Neutrophil (primary cell): ENCODE data around the gene KLHL24.
"Not testable (repeated sequence)": the region's sequence is repeated elsewhere in the genome, so short reads cannot be mapped to it uniquely, and the experiment has no call there.

Experiments used
- H3K27ac ChIP-seq: fragments of 200-600 bp; sonication (generic); 2 replicates; pipeline ENCODE4 v1.5.1; 2016; ENCODE audit warnings: mild to moderate bottlenecking, moderate library complexity
- H3K27me3 ChIP-seq: fragments of 200-600 bp; sonication (generic); 2 replicates; pipeline ENCODE4 v1.6.0; 2016; ENCODE audit warnings: mild to moderate bottlenecking
- H3K36me3 ChIP-seq: fragments of 200-600 bp; sonication (generic); 2 replicates; pipeline ENCODE4 v1.5.1; 2017
- H3K4me1 ChIP-seq, 2 experiments: fragments of 200-600 bp in 1 of 2; sonication (generic) in 1 of 2; 1 replicate in 1 of 2; 2 replicates in 1 of 2; pipeline versions ENCODE4 v1.5.1 to v1.6.1; 2013 to 2016; ENCODE audit warnings: low read depth in 1 of 2, low read length in 1 of 2, mild to moderate bottlenecking in 1 of 2, moderate library complexity in 1 of 2; ENCODE audit not compliant: control insufficient read depth in 1 of 2, insufficient read depth in 1 of 2
- H3K4me3 ChIP-seq, 2 experiments: fragments of 200-600 bp in 1 of 2; sonication (generic) in 1 of 2; 1 replicate in 1 of 2; 2 replicates in 1 of 2; pipeline ENCODE4 v1.5.1; 2013 to 2016; ENCODE audit warnings: low read depth in 1 of 2, low read length in 1 of 2, mild to moderate bottlenecking in 1 of 2, moderate library complexity in 1 of 2
- H3K9me3 ChIP-seq: fragments of 200-600 bp; sonication (generic); 2 replicates; pipeline ENCODE4 v1.5.1; 2016
- TF ChIP-seq, protein P1 (sequence below): fragments of 200-600 bp; sonication (generic); IDR thresholded peaks from 2 replicates; pipeline ENCODE4 v1.5.1; 2016; ENCODE audit warnings: antibody characterized with exemption

KLHL24 gene

DNA sequence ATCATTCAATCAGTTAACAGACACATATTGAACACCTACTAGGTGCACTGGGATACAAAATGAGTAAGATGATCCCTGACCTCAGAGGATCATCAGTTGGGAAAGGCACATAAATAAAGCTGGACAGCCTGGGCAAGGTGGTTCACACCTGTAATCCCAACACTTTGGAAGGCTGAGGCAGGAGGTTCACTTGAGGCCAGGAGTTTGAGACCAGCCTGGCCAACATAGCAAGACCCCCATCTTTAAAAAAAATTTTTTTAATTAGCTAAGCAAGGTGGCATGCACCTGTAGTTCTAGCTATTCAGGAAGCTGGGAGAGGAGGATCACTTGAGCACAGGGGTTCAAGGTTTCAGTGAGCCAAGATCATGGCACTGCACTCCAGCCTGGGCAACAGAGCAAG is 3.7 kb upstream of the KLHL24 start:
- Histone ChIP-seq H3K9me3 (no peaks in the 10 kb centered on the region), H3K36me3 (no peaks in the 10 kb centered on the region), H3K4me1 (peaks cover 8 to 9% of the 10 kb centered on the region in 2 experiments), H3K27ac (no peak overlapping the region), H3K27me3 (no peaks in the 10 kb centered on the region), H3K4me3 (no peak overlapping the region)
- TF ChIP-seq, protein P1, sequence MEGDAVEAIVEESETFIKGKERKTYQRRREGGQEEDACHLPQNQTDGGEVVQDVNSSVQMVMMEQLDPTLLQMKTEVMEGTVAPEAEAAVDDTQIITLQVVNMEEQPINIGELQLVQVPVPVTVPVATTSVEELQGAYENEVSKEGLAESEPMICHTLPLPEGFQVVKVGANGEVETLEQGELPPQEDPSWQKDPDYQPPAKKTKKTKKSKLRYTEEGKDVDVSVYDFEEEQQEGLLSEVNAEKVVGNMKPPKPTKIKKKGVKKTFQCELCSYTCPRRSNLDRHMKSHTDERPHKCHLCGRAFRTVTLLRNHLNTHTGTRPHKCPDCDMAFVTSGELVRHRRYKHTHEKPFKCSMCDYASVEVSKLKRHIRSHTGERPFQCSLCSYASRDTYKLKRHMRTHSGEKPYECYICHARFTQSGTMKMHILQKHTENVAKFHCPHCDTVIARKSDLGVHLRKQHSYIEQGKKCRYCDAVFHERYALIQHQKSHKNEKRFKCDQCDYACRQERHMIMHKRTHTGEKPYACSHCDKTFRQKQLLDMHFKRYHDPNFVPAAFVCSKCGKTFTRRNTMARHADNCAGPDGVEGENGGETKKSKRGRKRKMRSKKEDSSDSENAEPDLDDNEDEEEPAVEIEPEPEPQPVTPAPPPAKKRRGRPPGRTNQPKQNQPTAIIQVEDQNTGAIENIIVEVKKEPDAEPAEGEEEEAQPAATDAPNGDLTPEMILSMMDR, result no peak

DNA sequence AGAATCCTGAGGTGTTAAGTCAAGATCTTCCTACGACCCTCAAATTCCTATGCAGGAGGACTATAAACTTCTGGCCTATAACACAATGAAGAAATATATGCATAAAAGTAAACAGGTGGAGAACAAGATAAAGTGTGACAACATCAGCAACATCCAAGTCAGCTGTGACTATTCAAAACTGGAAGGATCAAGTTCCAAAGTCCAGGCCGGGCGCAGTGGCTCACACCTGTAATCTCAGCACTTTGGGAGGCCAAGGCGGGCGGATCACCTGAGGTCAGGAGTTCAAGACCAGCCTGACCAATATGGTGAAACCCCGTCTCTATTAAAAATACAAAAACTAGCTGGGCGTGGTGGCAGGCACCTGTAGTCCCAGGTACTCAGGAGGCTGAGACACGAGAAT is 2.7 kb upstream of the KLHL24 start:
- peaks cover 16% of the 10 kb centered on the region in 2 experiments for H3K4me1 ChIP-seq
- not testable (repeated sequence) for H3K9me3 ChIP-seq, H3K27ac ChIP-seq, H3K27me3 ChIP-seq, H3K4me3 ChIP-seq, H3K36me3 ChIP-seq

DNA sequence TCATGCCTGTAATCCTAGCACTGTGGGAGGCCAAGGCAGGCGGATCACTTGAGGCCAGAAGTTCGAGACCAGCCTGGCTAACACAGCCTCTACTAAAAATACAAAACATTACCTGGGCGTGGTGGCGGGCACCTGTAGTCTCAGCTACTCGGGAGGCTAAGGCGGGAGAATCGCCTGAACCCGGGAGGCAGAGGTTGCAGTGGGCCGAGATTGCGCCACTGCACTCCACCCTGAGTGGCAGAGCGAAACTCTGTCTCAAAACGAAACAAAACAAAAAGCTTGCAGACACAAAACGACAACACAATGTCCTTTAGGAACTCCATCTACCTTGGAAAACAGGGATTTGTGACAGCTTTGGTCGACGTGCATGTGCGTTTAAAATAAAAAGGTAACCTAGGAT is 716 bp upstream of the KLHL24 start:
- H3K4me1 ChIP-seq, result peaks cover 16% of the 10 kb centered on the region in 2 experiments
- no peaks in the 10 kb centered on the region for H3K27me3 ChIP-seq
- H3K4me3 ChIP-seq, result peak overlapping the region; percentile 95 to 97
- H3K9me3 ChIP-seq, result no peaks in the 10 kb centered on the region
- TF ChIP-seq, protein P1, result no peak
- H3K27ac ChIP-seq, result peak overlapping the region; percentile 96
- no peaks in the 10 kb centered on the region for H3K36me3 ChIP-seq

DNA sequence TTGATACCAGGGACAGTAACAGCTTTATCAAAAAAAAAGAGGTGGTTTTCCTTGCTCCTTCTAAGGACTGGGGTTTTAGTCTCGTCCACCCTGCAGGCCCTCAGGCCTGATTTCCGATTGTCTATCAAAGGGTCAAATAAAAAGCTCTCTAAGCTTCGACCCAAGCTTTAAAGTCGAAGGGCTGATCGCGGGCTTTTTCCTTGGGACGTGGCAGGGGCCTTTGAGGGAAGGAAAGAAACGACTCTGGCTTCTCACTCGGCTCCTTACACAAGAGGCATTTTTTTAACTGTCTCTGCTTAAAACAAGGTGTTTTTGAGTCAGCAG is 354 bp upstream of the KLHL24 start:
- Histone ChIP-seq H3K4me1 (peaks cover 16% of the 10 kb centered on the region in 2 experiments), H3K36me3 (no peaks in the 10 kb centered on the region), H3K27me3 (no peaks in the 10 kb centered on the region), H3K4me3 (peak overlapping the region; percentile 95 to 97), H3K9me3 (no peaks in the 10 kb centered on the region), H3K27ac (peak overlapping the region; percentile 96)
- TF ChIP-seq, protein P1, result no peak

DNA sequence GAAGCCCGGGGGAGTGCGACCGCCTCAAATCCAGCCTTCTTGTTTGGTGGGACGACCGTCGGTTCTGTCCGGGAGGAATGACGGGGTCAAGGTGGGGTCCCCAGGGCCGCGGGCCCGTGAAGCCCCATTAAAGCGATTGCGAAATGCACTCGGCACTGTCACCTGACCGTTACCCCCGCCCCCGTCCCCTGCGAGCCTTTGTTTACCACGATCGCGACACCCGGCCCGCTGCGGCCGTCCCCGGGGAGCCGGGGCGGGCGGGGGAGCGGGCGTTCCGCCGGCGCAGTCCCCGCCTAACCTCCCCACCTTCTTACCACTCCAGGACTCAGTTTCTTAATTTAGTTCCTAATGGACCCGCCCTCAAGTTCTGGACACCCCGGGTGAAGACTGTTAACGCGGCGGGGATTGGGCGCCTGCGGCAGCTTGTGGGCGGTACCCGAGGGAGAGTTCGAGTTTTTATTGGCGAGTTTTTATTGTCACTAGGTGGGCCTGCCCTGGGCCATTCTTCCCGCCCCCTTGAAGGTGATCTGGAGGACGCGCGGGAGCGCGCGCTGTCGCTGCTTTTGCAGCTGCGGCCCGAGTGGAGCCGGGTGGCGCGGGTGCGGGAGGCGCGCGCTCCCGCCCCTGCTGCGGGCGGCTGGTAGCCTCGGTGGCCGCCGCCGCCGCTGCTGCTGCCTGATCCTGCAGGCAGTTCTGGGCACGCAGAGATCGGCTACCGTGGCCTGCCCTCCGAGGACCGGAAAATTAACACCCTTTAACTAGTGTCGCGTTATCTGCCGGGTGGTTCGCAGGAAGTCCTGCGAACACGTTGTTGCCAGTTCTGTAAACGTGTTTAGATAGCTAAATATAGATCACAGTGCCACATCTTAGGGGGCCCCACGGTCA is 1.0 kb downstream of the KLHL24 start:
- Histone ChIP-seq H3K27me3 (no peaks in the 10 kb centered on the region), H3K36me3 (no peaks in the 10 kb centered on the region), H3K4me3 (peak overlapping the region; percentile 95 to 97), H3K27ac (peak overlapping the region; percentile 96), H3K9me3 (no peaks in the 10 kb centered on the region), H3K4me1 (peaks cover 16% of the 10 kb centered on the region in 2 experiments)
- TF ChIP-seq, protein P1, result peak; percentile 31

DNA sequence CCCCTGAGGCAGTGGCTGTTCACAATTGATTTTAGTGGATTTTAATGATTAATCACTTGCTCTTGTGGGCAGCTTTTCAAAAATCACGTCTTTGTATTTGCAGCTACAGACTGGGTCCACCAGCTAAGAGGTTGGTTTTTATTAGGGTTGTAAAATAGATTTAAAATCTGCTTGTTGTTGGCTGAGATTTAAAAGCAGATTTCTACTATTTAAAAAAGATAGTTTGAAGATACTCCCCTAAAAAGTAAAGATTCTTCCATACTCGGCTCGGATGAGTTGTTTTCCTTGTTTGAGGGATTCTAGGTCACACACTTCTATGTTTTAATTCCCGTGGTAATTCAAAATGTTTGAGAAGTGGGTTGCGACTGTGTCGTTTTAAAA is 1.7 kb downstream of the KLHL24 start:
- Histone ChIP-seq H3K27me3 (no peaks in the 10 kb centered on the region), H3K4me3 (peak overlapping the region; percentile 95 to 97), H3K27ac (peak overlapping the region; percentile 96), H3K9me3 (no peaks in the 10 kb centered on the region), H3K36me3 (no peaks in the 10 kb centered on the region), H3K4me1 (peaks cover 16% of the 10 kb centered on the region in 2 experiments)
- TF ChIP-seq, protein P1, result no peak

DNA sequence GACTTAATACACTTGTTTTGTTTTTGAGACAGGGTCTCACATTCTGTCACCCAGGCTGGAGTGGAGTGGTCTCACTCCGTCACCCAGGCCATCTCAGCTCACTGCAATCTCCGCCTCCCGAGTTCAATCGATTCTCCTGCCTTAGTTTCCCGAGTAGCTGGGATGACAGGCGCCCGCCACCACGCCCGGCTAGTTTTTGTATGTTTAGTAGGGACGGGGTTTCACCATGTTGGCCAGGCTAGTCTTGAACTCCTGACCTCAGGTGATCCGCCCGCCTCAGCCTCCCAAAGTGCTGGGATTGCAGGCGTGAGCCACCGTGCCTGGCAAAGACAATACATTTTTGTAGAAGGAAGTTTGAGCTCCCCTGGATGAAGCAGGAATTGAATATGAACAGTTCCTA is 2.2 kb downstream of the KLHL24 start:
- not testable (repeated sequence) for H3K36me3 ChIP-seq

More for the DNA sequence above, 2.2 kb downstream of the KLHL24 start:
- H3K4me1 ChIP-seq, result peaks cover 16% of the 10 kb centered on the region in 2 experiments
- not testable (repeated sequence) for H3K4me3 ChIP-seq, H3K9me3 ChIP-seq, H3K27me3 ChIP-seq, H3K27ac ChIP-seq
